ENCODE data around the gene LMNA.
"Not testable (repeated sequence)": the region's sequence is repeated elsewhere in the genome, so short reads cannot be mapped to it uniquely, and the experiment has no call there.

Gene LMNA

DNA sequence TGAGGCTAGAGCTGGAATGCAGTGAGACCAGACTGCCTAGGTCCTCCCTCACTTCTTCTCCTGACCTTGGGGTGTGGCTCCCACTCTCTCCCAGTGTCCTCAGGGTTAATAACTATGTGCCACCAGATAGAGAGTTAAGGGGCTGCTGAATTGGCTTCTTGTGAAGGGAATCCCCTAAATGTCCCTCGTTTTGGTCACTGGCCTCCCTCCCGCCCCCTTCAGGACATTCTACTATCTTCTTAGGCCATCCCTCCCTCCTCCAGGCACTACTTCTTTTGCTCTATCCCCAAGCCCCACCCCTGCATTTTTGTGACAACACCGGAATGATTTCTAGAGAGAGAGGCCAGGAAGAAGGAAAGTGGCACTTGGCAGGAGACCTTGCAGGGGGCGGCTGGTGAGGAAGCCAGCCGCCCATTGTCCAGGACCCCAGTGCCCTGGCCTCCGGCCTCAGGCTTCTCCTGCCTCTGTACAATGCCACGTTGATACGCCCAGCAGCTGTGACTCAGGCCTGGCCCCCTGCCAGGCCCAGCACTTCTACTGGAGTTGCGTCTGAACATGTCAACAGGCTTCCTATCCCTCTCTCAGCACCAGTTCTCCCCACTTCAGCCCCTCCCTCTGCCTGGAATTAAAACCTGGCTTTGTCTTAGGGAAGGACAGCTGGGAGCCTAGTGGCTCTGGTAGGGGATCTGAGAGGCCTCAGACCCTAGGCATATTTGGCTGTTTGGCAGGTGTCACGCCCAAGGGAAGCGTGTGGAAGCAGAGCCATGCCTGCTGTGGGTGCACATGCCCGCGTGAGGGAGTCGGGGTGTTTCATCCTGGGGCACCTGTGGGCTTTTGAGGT is 9.1 kb downstream of the LMNA start:
- POLR2A ChIA-PET (ENCODE audit: low non-redundant PET) = no interaction called here
- CTCF ChIA-PET = interaction anchor here (0.6 to 2.3 kb wide), 6 partner anchors 11 to 31 kb away, joined by 3 to 20 read pairs (median 4); no protein-coding TSS in a partner anchor
- peak overlapping the region; percentile 100 for H3K27ac ChIP-seq

GRCh38 chr1:156124557-156125483 is 10.3 kb downstream of the LMNA start:
- H3K27ac ChIP-seq = peak overlapping the region; percentile 100
- POLR2A ChIA-PET (ENCODE audit: low non-redundant PET) = no interaction called here

More for the DNA sequence above, 9.1 kb downstream of the LMNA start:
- DNase-seq (ENCODE audit: low spot score) = peak; percentile 79
- TF ChIP-seq CTCF (conservative IDR thresholded peaks at IDR 0.05; ENCODE audit: low read depth) = peak; percentile 18; the same call in 1 of the 2 replicates

GRCh38 chr1:156125544-156125943 is 11.0 kb downstream of the LMNA start:
- DNase-seq (ENCODE audit: low spot score) = not testable (repeated sequence)
- peak overlapping the region; percentile 100 for H3K27ac ChIP-seq
- POLR2A ChIA-PET (ENCODE audit: low non-redundant PET) = interaction anchor here (3.7 kb wide), 1 partner anchor 11 kb away, joined by 12 read pairs; the partner anchor contains the start of gene LMNA
- CTCF ChIA-PET = interaction anchor here (1.0 to 2.8 kb wide), 3 partner anchors 29 to 227 kb away, joined by 4 to 11 read pairs (median 4); no protein-coding TSS in a partner anchor

More at GRCh38 chr1:156124557-156125483, 10.3 kb downstream of the LMNA start:
- CTCF ChIA-PET = interaction anchor here (1.0 to 2.8 kb wide), 3 partner anchors 29 to 226 kb away, joined by 4 to 11 read pairs (median 4); no protein-coding TSS in a partner anchor
- no peak for DNase-seq (ENCODE audit: low spot score)
- TF ChIP-seq CTCF (conservative IDR thresholded peaks at IDR 0.05; ENCODE audit: low read depth) = no peak

- H3K27ac ChIP-seq = peak overlapping the region; percentile 100
- peak; percentile 28; the same call in 1 of the 2 replicates for TF ChIP-seq CTCF (conservative IDR thresholded peaks at IDR 0.05; ENCODE audit: low read depth)
- ChIA-PET CTCF (interaction anchor here (1.0 to 2.8 kb wide), 3 partner anchors 30 to 227 kb away, joined by 4 to 11 read pairs (median 4); no protein-coding TSS in a partner anchor), POLR2A (ENCODE audit: low non-redundant PET) (interaction anchor here (0.6 to 3.7 kb wide), 2 partner anchors 11 to 34 kb away, joined by 6 to 12 read pairs; partner anchors contain the start of gene LMNA)
- DNase-seq (ENCODE audit: low spot score) = peak; percentile 89
Measured at GRCh38 chr1:156126043-156126629, 11.6 kb downstream of the LMNA start.

GRCh38 chr1:156126630-156127534 is 12.4 kb downstream of the LMNA start:
- POLR2A ChIA-PET (ENCODE audit: low non-redundant PET) = interaction anchor here (0.6 to 3.7 kb wide), 5 partner anchors 8 to 34 kb away, joined by 3 to 12 read pairs (median 7); partner anchors contain the start of gene LMNA
- no peak for TF ChIP-seq CTCF (conservative IDR thresholded peaks at IDR 0.05; ENCODE audit: low read depth)

More at GRCh38 chr1:156126630-156127534, 12.4 kb downstream of the LMNA start:
- DNase-seq (ENCODE audit: low spot score) = no peak
- CTCF ChIA-PET = interaction anchor here (0.5 to 2.8 kb wide), 5 partner anchors 31 to 242 kb away, joined by 3 to 11 read pairs (median 4); no protein-coding TSS in a partner anchor
- H3K27ac ChIP-seq = peak overlapping the region; percentile 100

Data from RWPE1 (cell line).